GM15510 (cell line): ENCODE measurements around the gene ELOVL6.

ENCODE experiments used
- POLR2A ChIP-seq: IDR thresholded peaks from 3 replicates; pipeline ENCODE4 v1.6.1; 2011; ENCODE audit warnings: borderline replicate concordance; ENCODE audit not compliant: insufficient read length; ENCODE audit errors: extremely low read depth

The ELOVL6 gene

DNA sequence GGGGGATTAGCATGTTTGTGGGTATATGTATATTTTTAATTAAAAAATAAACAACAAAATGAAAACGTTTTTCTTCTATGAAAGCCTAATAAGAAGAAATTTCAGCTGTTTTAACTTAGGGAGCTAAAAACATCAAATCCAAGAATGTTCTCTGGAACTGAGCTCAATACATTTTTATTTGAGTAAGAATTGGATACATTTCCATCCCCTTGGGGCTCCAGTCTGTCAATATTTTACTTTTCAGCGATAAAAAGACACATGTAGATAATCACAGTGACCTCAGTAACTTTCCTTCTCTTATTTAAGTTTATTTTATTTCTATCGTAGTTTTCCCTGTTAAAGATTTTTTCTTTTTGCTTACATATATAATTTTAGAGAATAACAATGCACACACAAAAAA is 59.3 kb downstream of the ELOVL6 start:
- no peak for TF ChIP-seq POLR2A

DNA sequence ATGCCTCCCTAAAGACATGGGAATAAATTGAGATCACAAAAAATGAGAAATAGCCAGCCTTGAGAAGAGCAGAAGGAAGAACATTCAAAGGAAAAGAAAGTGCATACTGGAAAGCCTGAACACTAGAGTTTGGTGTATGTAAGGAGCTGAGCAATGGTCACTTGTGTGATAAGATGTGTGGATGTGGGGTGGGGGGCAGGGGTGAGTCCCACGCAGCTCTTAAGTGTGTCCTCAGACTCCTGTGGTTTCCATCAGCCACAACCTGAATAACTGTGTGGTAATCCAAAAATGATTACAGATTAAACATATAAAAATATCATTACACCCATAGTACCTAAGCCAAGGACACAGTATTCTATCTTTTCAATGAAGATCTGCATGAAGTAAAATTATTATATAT is 59.9 kb downstream of the ELOVL6 start:
- TF ChIP-seq POLR2A = no peak

DNA sequence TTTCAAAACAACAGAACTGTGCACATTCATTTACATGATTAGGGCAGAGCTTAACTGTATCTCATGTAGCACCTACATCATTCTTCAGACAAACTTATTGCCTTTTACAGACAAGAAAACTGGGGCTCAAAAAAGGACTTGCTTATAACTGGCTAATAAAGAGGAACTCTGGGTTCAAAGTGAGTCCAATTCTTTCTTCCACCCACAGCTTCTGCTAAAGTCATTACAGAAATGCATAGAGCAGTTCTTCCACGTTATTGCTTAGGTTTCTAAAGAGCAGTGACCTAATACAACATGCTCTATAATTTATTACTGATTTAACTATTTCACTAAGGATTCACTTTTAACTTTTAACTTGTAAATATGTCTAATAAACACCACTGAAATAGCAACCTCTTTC is 60.6 kb downstream of the ELOVL6 start:
- no peak for TF ChIP-seq POLR2A

DNA sequence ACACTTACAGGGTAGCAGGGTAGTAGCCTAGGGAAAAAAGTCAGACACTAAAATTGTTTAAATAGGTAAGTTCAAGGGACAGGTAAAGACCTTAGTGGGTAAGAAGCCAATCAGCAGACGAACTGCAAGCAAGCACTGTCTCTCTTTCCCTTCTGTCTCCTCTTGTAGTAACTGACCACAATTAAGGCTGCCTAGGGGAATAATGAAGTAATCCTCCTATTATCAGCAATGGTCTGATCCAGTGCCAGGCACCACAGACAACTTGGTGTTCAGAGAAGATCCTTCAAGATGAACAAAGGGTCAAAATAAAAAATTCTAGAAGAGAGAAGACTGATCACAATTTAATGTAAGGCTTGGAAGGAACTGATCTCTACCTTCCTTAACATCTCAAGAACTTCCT is 62.9 kb downstream of the ELOVL6 start:
- no peak for TF ChIP-seq POLR2A

DNA sequence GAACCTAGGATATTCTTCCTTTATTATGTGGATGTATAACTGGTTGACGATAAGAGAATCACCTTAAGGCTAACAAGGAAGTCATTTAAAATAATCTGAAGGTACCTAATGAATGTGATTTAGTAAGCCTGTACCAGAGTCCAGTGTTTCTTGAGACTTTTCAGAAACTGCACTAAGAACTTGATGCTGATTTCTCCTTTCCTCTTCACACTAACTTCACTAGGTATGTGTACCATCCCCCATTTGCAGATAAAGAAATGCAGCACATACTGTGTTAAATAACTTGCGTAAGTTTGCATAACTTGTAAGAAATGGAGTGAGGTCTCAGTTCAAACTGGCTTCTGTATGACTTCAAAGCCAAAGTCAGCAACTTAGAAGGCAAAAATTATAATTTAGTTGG is 63.3 kb downstream of the ELOVL6 start:
- no peak for TF ChIP-seq POLR2A

DNA sequence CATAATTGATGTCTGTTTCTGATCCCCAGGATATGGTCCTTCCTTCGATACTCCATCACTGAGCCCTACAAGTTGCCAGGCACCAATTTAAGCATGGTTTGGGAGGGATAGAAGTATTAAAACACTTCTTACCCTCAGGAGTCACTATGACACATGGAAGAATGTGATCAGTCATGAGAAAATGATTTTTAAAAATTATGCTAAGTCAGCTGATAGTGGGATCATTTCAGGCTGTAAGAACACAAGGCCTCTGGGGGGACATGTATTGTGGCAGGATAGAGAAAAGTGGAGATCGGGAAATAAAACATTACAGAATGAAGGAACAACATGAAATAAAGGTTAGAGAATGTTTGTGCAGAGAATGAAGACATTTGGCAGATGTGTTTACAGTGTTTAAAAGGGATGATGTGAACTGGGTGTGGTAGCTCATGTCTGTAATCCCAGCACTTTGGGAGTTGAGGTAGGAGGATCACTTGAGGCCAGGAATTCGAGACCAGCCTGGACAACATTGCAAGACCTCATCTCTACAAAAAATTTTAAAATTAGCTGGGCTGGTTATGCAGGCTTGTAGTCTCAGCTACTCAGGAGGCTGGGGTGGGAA is 64.0 kb downstream of the ELOVL6 start:
- TF ChIP-seq POLR2A = no peak

DNA sequence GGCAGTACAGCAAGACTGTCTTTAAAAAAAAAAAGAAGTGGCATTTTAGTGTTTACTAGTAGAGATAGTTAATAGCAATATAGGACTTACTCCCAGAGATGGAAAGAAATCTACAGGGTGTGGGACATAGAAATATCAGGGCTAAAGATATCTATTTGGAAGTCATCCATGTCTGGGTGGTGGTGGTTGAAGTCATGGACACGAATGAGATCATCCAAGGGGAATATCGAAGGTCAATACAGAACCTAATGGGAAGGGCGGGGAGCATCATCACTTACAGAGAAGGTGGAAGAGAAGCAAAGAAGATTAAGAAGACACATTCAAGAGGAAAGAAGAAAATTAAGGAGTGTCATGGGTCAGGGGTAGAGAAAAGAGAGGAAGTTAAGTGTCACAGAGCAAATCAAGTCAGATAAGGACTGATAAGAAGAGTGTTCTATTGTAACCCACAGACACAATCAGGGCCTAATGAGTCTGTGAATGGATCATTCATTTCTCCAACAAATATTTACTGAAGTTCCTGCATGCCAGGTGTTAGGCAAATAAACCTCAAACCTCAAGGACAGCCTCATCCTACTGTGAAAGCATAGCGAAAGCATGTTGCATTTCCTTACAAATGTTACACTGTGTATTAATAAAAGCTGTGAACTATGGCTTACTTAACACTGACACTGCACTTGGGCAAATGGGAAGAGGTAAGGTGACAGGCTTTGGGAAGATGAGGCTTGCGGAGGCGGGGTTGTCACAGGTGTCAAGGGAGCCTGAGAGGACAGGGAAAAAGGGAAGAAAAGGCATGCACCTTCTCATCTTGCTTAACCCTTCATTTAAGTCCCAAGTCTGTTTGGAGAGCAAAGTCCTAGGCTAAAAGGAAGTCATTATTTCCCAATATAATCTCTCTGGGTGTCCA is 65.3 kb downstream of the ELOVL6 start:
- TF ChIP-seq POLR2A = no peak

DNA sequence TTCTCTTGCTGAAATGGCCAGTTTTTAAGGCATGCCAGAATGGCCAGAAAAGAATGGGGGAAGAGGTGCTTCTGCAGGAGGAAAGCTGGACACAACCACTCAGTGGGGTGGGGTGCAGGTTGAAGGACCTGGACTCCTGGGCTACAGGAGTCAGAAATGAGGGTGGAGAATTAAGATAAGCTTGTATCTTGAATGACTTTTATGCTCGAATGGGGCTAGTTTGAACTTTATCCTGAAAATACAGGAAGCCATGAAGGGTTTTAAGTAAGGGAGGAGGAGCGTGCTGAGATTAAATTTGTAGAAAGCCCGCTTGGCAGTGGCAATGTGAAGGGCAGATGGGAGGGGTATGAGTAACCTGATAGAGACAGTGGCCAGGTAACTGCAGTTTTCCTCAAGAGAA is 66.5 kb downstream of the ELOVL6 start:
- no peak for TF ChIP-seq POLR2A

DNA sequence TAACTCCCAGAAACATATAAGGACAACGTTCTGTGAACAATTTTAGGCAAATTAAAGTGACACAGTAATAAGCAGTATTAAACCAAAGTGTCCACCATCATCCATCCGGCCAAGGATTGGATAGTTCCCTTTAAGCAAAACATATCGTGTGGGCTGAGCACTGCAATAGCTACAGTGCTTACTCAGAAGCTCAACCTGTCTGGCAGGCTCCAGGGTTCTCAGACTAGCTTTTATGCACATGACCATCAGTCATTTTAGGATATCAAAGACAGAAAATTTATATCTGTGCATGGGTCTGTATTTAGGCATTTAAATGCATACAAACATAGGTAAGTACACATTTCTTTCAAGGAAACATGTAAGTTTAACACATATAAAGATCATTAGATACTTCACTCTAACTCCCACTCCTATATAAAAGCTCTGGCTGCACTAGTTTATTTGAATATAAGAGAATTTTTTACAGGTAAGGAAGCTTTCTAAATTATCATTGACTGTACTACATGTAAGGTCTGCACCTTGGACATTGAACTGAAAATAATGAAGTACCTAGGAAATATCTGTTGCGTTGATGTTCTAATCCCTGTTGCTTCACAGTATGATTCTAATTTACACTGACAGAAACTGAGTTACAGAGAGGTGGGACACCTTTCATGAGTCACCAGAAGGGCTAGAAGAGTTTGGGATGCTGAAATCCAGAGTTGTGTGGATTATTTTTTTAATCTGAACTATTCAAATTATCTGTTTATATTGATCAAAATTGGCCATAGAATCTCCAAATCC is 67.6 kb downstream of the ELOVL6 start:
- TF ChIP-seq POLR2A = no peak

DNA sequence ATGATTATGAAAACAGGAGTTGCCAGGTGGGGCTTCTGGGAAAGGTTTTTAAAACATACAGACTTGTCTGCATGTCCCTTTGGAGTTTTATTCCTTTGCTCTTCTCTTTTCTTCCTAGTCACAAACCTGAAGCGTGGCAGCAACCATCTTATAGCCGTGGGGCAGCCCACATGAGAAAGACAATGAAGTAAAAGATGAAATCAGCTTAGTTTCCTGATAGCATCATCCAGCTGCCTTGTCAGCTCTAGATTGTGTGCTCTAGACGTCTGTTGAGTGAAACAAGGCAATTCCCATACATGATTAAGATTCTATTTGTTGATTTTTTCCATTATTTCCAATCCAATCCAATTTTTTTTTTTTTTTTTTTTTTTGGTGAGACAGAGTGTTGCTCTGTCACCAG is 68.9 kb downstream of the ELOVL6 start:
- no peak for TF ChIP-seq POLR2A

DNA sequence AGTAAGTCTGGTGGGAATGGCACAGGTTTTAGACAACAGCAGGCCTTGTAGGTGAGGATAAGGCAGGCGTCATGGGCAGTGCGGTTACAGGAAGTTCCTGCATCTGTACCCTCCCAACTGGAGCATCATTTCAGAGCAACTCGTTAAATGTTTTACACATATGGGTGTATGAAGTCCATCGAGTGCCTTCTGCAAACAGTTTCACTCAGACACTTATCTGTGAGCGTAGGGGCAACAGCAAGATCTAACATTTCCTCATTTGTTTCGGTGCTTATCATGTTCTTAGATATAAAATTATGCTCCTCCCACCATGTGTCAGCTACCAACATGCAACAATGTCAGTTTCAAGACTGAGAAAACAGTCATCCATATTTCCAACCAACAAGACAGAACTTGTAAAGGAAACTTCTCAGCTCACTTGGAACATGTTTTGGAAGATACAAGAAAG is 69.9 kb downstream of the ELOVL6 start:
- TF ChIP-seq POLR2A = no peak

DNA sequence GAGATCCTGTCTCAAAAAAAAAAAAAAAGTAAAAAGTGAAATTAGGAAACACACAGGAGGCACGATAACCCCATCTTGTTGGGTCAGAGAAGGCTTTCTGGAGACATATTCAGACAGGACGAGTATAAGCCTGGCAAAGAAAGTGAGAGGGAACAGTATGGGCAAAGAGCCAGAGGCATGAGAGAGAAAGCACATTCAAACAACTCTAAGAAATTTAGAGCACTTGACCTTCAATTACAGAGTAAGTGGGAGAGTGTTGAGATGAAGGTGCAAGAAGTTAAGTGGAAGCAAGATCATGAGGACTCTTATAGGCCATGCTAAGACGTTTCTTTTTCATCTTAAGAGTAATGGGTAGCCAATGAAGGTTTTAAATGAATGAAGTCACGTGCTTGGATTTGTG is 70.4 kb downstream of the ELOVL6 start:
- no peak for TF ChIP-seq POLR2A

DNA sequence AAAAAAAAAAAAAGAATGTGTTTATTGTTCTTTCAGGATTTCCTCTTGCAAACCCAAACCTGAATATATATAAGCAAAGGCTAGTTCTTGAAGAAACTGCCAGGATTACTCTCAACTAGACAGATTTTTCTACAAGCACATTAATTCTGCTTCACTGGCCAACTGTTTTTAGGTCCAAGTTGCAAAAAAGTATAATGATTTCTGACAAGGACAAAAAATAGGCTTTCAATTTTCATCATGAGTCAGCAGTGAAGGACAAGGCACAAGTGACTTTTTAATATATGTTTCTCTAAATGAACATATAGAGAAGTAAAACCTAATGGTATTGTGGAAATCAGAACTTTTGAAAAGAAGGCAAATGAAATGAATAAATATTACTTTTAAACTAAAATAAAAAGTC is 73.7 kb downstream of the ELOVL6 start:
- no peak for TF ChIP-seq POLR2A

DNA sequence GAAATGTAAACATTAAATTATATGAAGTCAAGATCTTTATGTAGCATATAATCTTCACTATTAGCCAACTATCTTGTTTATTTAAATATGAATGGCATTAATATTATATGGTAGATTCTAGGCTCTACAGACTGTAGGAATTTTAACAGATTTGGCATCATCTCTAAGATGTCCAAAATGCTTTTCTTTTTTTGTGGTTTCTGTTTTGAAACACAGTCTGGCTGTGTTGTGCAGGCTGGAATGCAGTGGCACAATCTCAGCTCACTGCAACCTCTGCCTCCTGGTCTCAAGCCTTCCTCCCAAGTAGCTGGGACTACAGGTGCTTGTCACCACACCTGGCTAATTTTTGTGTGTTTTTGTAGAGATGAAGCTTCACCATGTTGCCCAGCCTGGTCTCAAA is 76.2 kb downstream of the ELOVL6 start:
- no peak for TF ChIP-seq POLR2A

DNA sequence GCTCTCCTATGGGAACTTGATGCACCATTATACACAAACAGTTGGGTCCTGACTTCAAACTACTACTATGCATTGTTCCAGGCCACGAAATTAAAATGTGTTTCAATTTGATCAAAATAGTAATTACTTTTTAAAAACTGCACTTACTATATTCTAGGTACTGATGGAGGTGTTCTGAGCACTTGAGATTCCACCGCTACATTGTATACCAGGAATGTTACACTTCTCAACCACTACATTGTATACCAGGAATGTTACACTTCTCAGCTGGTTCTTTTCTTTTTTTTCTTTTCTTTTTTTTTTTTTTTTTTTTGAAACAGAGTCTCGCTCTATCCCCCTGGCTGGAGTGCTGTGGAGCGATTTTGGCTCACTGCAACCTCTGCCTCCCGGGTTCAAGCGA is 77.9 kb downstream of the ELOVL6 start:
- TF ChIP-seq POLR2A = no peak
